HepG2 (cell line): Measurements from ENCODE around the gene OR2B2. TPM values are rescaled to one million over a fixed set of nuclear protein-coding genes. Genes with fewer than 3 reads are reported as not detected.
A peak's percentile ranks its signal among the peaks of the same experiment; 100 is the strongest.

ENCODE experiments used
- ATF3 ChIP-seq: sonication (generic); formaldehyde crosslinking; IDR thresholded peaks from 2 replicates; pipeline ENCODE4 v1.4.0; 2020; ENCODE audit warnings: missing genetic modification reagents
- ESRRA ChIP-seq: sonication (generic); formaldehyde crosslinking; IDR thresholded peaks from 2 replicates; pipeline ENCODE4 v1.5.1; 2020; ENCODE audit warnings: mild to moderate bottlenecking, low read depth, missing genetic modification reagents
- KLF11 ChIP-seq: IDR thresholded peaks from 2 replicates; pipeline ENCODE4 v1.6.1; 2016; ENCODE audit warnings: missing compliant biosample characterization
- MEIS1 ChIP-seq: sonication (generic); formaldehyde crosslinking; IDR thresholded peaks from 2 replicates; pipeline ENCODE4 v1.9.0; 2021; ENCODE audit warnings: mild to moderate bottlenecking, missing genetic modification reagents, moderate library complexity, borderline replicate concordance
- MIER2 ChIP-seq: IDR thresholded peaks from 2 replicates; pipeline ENCODE4 v1.6.1; 2016; ENCODE audit warnings: missing biosample characterization, missing genetic modification reagents
- MNT ChIP-seq: fragments of 450-650 bp; IDR thresholded peaks from 2 replicates; pipeline ENCODE4 v1.6.1; 2016
- MXD1 ChIP-seq: sonication (generic); formaldehyde crosslinking; IDR thresholded peaks from 2 replicates; pipeline ENCODE4 v1.4.0; 2020; ENCODE audit warnings: mild to moderate bottlenecking, missing genetic modification reagents
- NFAT5 ChIP-seq: sonication (generic); formaldehyde crosslinking; IDR thresholded peaks from 2 replicates; pipeline ENCODE4 v1.4.0; 2020; ENCODE audit warnings: missing genetic modification reagents
- POLR2AphosphoS5 ChIP-seq: IDR thresholded peaks from 2 replicates; pipeline ENCODE4 v1.6.1; 2012; ENCODE audit warnings: low read depth, low read length
- RAD51 ChIP-seq: fragments of 450-650 bp; IDR thresholded peaks from 2 replicates; pipeline ENCODE4 v1.6.1; 2016; ENCODE audit warnings: borderline replicate concordance
- SKI ChIP-seq: fragments of 450-650 bp; IDR thresholded peaks from one replicate; pipeline ENCODE4 v1.6.1; 2018; ENCODE audit warnings: mild to moderate bottlenecking; ENCODE audit not compliant: partially characterized antibody
- ZNF280D ChIP-seq: sonication (generic); formaldehyde crosslinking; IDR thresholded peaks from 2 replicates; pipeline ENCODE4 v1.5.1; 2020; ENCODE audit warnings: mild to moderate bottlenecking, missing genetic modification reagents
- ZNF546 ChIP-seq: sonication (generic); formaldehyde crosslinking; conservative IDR thresholded peaks from 2 replicates; pipeline ENCODE4 v1.8.1; 2023; ENCODE audit warnings: mild to moderate bottlenecking, missing genetic modification reagents
- ZNF781 ChIP-seq: sonication (generic); formaldehyde crosslinking; IDR thresholded peaks from 2 replicates; pipeline ENCODE4 v1.5.1; 2020; ENCODE audit warnings: borderline replicate concordance, mild to moderate bottlenecking, missing genetic modification reagents; ENCODE audit errors: not compliant biosample characterization
- ZNF800 ChIP-seq: sonication (generic); formaldehyde crosslinking; IDR thresholded peaks from 2 replicates; pipeline ENCODE4 v1.4.0; 2020; ENCODE audit warnings: missing genetic modification reagents
- polyA plus RNA-seq, 8 experiments: library from polyadenylated mRNA; depleted of rRNA in 3 of 8; stranded (reverse) in 7 of 8; unstranded in 1 of 8; fragments of >200 nt; fragmentation: Illumina TruSeq in 4 of 8; extraction: Trizol in 4 of 8; gene quantifications; 2 replicates each; pipeline versions ENCODE4 v1.2.1 to v1.2.3, GENCODE V29; 2011 to 2016; ENCODE audit warnings: low read depth in 4 of 8, missing spikeins in 1 of 8, mixed read lengths in 1 of 8; ENCODE audit not compliant: insufficient read depth in 1 of 8
- total RNA-seq, 5 experiments: library from RNA; depleted of rRNA; stranded (reverse); fragments of >200 nt; fragmentation: Illumina TruSeq; extraction: Trizol; gene quantifications; 2 replicates each; pipeline ENCODE4 v1.2.3, GENCODE V29; 2016; ENCODE audit warnings: low read depth in 1 of 5

Gene OR2B2
- total and polyA plus RNA-seq, 2 of the 13 experiments (the other 11 are each of a cell fraction or from before 2014, with no cell fraction given), result not detected

- TF ChIP-seq POLR2AphosphoS5 (no peak), MXD1 (CRISPR knock-in tag) (no peak), ZNF800 (CRISPR knock-in tag) (no peak; the same call in none of the 2 replicates), MEIS1 (no peak), MNT (0 out of 2 replicates have a peak, but pooled peaks have one; percentile 34), KLF11 (CRISPR knock-in tag) (peak; percentile 87; the same call in 1 of the 2 replicates), ESRRA (CRISPR knock-in tag) (no peak), ZNF546 (no peak), ZNF781 (CRISPR knock-in tag) (no peak), ATF3 (CRISPR knock-in tag) (no peak), ZNF280D (CRISPR knock-in tag) (no peak), SKI (peak; percentile 39), NFAT5 (CRISPR knock-in tag) (no peak), MIER2 (CRISPR knock-in tag) (0 out of 2 replicates have a peak, but pooled peaks have one; percentile 36), RAD51 (no peak)
These were observed 9.6 kb downstream of the OR2B2 start (continued) for GRCh38 chr6:27902335-27903314.
